ENCODE data around the gene RADIL. TPM values are rescaled to one million over a fixed set of nuclear protein-coding genes. Genes with fewer than 3 reads are reported as not detected.

Gene RADIL
- total and polyA plus RNA-seq, 3 donors from 2014 or later: 24.3 to 29.7 (median 25.6) TPM

DNA sequence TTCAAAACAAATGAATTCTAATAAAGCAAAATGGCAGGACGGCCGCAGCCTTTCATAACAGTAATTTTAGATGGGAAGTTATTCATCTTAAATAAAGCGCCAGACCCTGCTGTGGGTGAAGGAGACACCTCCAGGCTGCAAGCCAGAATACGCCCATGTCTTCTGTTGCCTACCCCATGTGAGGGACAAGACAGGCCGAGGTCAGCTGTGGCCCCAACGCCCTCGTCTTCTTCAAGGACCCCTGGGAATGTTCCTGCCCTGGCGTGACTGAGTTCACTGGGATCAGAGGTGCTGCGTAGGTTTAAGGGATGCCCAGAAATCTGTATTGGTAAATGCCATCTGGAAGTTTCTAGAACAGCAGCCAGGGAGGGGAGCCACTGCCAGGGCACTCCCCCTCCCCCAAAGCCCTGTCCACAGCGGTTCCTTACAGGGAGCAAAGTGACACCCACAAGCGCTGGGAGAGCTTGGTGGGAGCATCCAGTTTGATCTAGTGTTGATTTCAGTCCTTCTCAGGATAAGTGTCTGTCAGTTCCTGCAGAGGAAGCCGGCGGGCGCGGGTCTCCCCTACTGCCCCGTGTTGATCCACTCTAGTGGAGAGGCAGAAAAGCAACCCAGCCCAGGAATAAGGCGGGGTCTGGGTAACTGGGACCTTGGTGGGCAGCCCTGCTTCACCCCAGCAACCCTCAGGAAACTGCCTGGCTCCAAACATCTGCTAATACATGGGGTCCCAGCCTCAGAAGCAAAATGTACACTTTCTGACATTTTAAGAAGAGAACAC, 42.3 kb downstream of the RADIL start:
- H3K27me3 ChIP-seq: no peaks in the 10 kb centered on the region
- 93 to 97% methylated on average over 16 to 17 of the region's 17 CpGs for WGBS, 2 donors
- H3K4me3 ChIP-seq: no peak overlapping the region
- H3K36me3 ChIP-seq (ENCODE audit: low read depth, missing control alignments): no peaks in the 10 kb centered on the region
- TF ChIP-seq POLR2A (IDR thresholded peaks at IDR 0.05): no peak
- TF ChIP-seq, protein P1, sequence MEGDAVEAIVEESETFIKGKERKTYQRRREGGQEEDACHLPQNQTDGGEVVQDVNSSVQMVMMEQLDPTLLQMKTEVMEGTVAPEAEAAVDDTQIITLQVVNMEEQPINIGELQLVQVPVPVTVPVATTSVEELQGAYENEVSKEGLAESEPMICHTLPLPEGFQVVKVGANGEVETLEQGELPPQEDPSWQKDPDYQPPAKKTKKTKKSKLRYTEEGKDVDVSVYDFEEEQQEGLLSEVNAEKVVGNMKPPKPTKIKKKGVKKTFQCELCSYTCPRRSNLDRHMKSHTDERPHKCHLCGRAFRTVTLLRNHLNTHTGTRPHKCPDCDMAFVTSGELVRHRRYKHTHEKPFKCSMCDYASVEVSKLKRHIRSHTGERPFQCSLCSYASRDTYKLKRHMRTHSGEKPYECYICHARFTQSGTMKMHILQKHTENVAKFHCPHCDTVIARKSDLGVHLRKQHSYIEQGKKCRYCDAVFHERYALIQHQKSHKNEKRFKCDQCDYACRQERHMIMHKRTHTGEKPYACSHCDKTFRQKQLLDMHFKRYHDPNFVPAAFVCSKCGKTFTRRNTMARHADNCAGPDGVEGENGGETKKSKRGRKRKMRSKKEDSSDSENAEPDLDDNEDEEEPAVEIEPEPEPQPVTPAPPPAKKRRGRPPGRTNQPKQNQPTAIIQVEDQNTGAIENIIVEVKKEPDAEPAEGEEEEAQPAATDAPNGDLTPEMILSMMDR (IDR thresholded peaks at IDR 0.05): no peak
- DNase-seq: no peak
- intact Hi-C loops (cut with DNase I; ENCODE audit: low total_unique reads): no loop called here
- no peak overlapping the region for H3K27ac ChIP-seq
- H3K4me1 ChIP-seq: no peaks in the 10 kb centered on the region
- H3K9me3 ChIP-seq: no peaks in the 10 kb centered on the region

DNA sequence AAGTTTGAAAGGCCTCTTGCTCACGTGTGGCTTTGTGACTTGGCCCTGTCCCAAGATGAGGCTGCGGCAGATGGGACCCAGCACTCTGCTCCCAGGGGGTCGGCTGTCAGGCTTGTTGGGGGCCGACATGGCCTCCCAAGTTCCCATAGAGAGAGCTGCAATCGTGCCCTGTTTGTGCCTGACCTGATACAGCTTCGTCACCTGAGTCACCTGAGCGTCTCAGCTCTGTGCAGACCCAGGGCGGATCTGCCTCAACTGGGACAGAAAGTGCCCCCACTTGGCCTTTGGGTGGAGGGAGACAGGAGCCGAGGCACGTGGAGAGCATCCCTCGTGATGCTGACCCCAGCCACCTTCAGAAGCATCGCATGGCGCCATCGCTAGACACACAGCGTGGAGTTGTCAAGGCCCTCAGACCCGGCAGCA, 43.4 kb downstream of the RADIL start:
- intact Hi-C loops (cut with DNase I; ENCODE audit: low total_unique reads): no loop called here
- 92% methylated on average over 16 of the region's 16 CpGs; no CpG with 5 or more reads in 1 of the 2 donors for WGBS, 2 donors
- Histone ChIP-seq H3K4me1 (no peaks in the 10 kb centered on the region), H3K36me3 (ENCODE audit: low read depth, missing control alignments) (no peaks in the 10 kb centered on the region), H3K27me3 (no peaks in the 10 kb centered on the region), H3K4me3 (no peak overlapping the region), H3K9me3 (no peaks in the 10 kb centered on the region), H3K27ac (no peak overlapping the region)
- no peak for TF ChIP-seq POLR2A (IDR thresholded peaks at IDR 0.05)
- TF ChIP-seq, protein P1 (IDR thresholded peaks at IDR 0.05): no peak
- DNase-seq: no peak

DNA sequence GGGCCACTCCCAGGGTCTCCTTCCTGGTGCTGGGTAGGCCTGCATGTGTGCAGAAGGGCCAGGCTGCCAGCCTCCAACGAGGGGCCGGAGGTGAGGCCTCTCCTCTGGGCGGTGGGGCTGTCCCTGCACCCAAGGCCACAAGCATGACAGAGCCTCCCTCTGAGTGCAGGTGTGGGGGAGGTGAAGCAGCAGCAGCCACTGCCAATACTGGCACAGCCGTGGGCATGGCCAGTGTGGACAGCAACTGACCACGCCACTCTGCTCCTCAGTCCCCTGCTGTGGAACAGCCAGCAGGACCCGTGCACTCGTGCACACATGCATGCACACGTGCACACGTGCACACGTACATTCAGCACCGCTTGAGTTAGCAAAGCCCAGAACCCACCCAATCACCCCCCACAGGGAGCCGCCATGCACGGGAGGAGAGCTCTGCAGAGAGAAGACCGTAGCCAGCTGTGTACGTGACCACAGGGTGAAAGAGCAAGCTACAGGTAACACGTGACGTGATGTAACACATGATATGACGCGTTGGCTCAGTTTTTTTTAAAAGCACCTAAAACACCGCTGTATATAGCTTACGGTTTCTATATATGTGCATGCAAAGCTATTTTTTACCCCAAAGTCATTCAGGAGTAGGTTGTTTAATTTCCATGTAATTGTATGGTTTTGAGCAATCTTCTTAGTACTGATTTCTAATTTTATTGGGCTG, 44.7 kb downstream of the RADIL start:
- WGBS, 2 donors: 92 to 93% methylated on average over 12 to 21 of the region's 21 CpGs
- Histone ChIP-seq H3K36me3 (ENCODE audit: low read depth, missing control alignments) (no peaks in the 10 kb centered on the region), H3K27ac (no peak overlapping the region), H3K9me3 (no peaks in the 10 kb centered on the region), H3K27me3 (no peaks in the 10 kb centered on the region), H3K4me3 (no peak overlapping the region), H3K4me1 (no peaks in the 10 kb centered on the region)
- intact Hi-C loops (cut with DNase I; ENCODE audit: low total_unique reads): no loop called here
- DNase-seq: peak; percentile 42
- no peak for TF ChIP-seq POLR2A (IDR thresholded peaks at IDR 0.05)
- TF ChIP-seq, protein P1 (IDR thresholded peaks at IDR 0.05): no peak

DNA sequence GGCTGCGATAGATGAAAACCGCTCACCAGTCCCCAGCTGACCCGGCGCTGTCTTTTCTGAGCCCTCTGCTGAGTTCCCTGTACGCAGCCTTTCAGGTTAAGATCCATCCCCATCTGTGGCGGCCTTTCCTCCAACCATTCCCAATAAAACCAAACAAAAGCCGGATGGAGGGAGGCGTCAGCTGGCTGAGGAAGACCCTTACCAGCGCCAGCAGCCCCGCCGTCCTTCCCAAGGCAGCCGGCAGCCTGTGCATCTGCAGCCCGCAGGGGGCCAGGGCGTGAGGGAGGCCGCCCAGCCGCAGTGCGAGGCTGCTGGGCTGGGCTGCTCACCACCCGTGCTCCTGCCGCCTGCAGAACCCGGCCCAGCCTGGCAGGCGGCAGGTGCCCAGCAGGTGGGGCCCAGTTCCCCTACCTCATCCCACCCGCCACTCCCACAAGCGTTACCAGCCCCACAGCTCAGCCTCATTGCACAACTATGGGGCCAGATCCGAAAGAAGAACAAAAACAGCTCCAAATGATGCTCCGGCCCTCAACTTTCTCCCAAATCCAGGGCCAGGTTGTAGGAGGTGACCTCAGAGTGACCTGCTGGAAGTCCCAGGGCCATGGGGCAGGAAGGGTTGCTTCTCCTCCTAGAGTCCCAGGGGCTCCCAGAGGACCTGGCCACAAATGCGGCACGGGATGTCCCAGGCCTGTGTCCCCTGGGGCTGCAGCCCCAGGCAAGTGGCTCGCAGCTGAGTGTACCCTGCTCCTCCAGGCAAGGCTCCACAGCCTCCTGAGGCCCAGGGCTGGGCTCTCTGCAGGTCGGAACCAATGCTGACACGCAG, 45.5 kb downstream of the RADIL start:
- no peak for DNase-seq
- WGBS, 2 donors: 81 to 84% methylated on average over 6 to 30 of the region's 30 CpGs
- TF ChIP-seq, protein P1 (IDR thresholded peaks at IDR 0.05): no peak
- TF ChIP-seq POLR2A (IDR thresholded peaks at IDR 0.05): no peak
- Histone ChIP-seq H3K4me1 (no peaks in the 10 kb centered on the region), H3K9me3 (no peaks in the 10 kb centered on the region), H3K27ac (no peak overlapping the region), H3K27me3 (no peaks in the 10 kb centered on the region), H3K4me3 (no peak overlapping the region), H3K36me3 (ENCODE audit: low read depth, missing control alignments) (no peaks in the 10 kb centered on the region)
- intact Hi-C loops (cut with DNase I; ENCODE audit: low total_unique reads): no loop called here
